HepG2 (cell line): Measurements from ENCODE around the gene ACE. TPM values are rescaled to one million over a fixed set of nuclear protein-coding genes. Genes with fewer than 3 reads are reported as not detected.

Experiments used
- ATF6 ChIP-seq: sonication (generic); formaldehyde crosslinking; conservative IDR thresholded peaks from 2 replicates; pipeline ENCODE4 v1.4.0; 2020; ENCODE audit warnings: missing genetic modification reagents
- FOXC1 ChIP-seq: sonication (generic); formaldehyde crosslinking; IDR thresholded peaks from 2 replicates; pipeline ENCODE4 v1.8.0; 2022; ENCODE audit warnings: mild to moderate bottlenecking, missing genetic modification reagents, borderline replicate concordance
- JUNB ChIP-seq: sonication (generic); formaldehyde crosslinking; IDR thresholded peaks from 2 replicates; pipeline ENCODE4 v1.8.0; 2022; ENCODE audit warnings: missing genetic modification reagents, mild to moderate bottlenecking, borderline replicate concordance
- KAT7 ChIP-seq: IDR thresholded peaks from 2 replicates; pipeline ENCODE4 v1.6.1; 2018; ENCODE audit warnings: borderline replicate concordance, missing compliant biosample characterization
- KDM1A ChIP-seq: IDR thresholded peaks from 2 replicates; pipeline ENCODE4 v1.6.1; 2016; ENCODE audit warnings: missing compliant biosample characterization
- MXD3 ChIP-seq: IDR thresholded peaks from 2 replicates; pipeline ENCODE4 v1.6.1; 2016; ENCODE audit warnings: mild to moderate bottlenecking, missing biosample characterization, missing genetic modification reagents
- NFE2L1 ChIP-seq: sonication (generic); formaldehyde crosslinking; IDR thresholded peaks from 2 replicates; pipeline ENCODE4 v1.4.0; 2020; ENCODE audit warnings: missing genetic modification reagents, mild to moderate bottlenecking, borderline replicate concordance
- POLR2AphosphoS5 ChIP-seq: IDR thresholded peaks from 2 replicates; pipeline ENCODE4 v1.6.1; 2012; ENCODE audit warnings: low read depth, low read length
- RBM39 ChIP-seq: fragments of 200-400 bp; formaldehyde crosslinking; IDR thresholded peaks from one replicate; pipeline ENCODE4 v1.6.1; 2018; ENCODE audit warnings: antibody characterized with exemption, mild to moderate bottlenecking, low read depth, low read length; ENCODE audit not compliant: poor library complexity, severe bottlenecking
- RFXANK ChIP-seq: IDR thresholded peaks from 2 replicates; pipeline ENCODE4 v1.6.1; 2016
- RORA ChIP-seq: sonication (generic); formaldehyde crosslinking; IDR thresholded peaks from 2 replicates; pipeline ENCODE4 v1.5.0; 2020; ENCODE audit warnings: mild to moderate bottlenecking, missing genetic modification reagents, moderate library complexity
- STAT5B ChIP-seq: sonication (generic); formaldehyde crosslinking; IDR thresholded peaks from 2 replicates; pipeline ENCODE4 v1.4.0; 2020; ENCODE audit warnings: missing genetic modification reagents
- TARDBP ChIP-seq: sonication (generic); formaldehyde crosslinking; IDR thresholded peaks from 2 replicates; pipeline ENCODE4 v1.8.0; 2022; ENCODE audit warnings: mild to moderate bottlenecking, missing genetic modification reagents
- THAP8 ChIP-seq: sonication (generic); formaldehyde crosslinking; IDR thresholded peaks from 2 replicates; pipeline ENCODE4 v1.5.1; 2020; ENCODE audit warnings: missing genetic modification reagents, mild to moderate bottlenecking, borderline replicate concordance
- TOE1 ChIP-seq: sonication (generic); formaldehyde crosslinking; IDR thresholded peaks from 2 replicates; pipeline ENCODE4 v1.4.0; 2020; ENCODE audit warnings: mild to moderate bottlenecking, missing genetic modification reagents
- ZGPAT ChIP-seq: IDR thresholded peaks from 2 replicates; pipeline ENCODE4 v1.6.1; 2016; ENCODE audit warnings: mild to moderate bottlenecking
- ZNF367 ChIP-seq: sonication (generic); formaldehyde crosslinking; IDR thresholded peaks from 2 replicates; pipeline ENCODE4 v1.4.0; 2020; ENCODE audit warnings: missing genetic modification reagents, borderline replicate concordance
- ZNF790 ChIP-seq: sonication (generic); formaldehyde crosslinking; IDR thresholded peaks from 2 replicates; pipeline ENCODE4 v1.8.0; 2022; ENCODE audit warnings: missing genetic modification reagents, mild to moderate bottlenecking, borderline replicate concordance
- ZSCAN31 ChIP-seq: sonication (generic); formaldehyde crosslinking; IDR thresholded peaks from 2 replicates; pipeline ENCODE4 v1.5.0; 2020; ENCODE audit warnings: low read depth, mild to moderate bottlenecking, missing genetic modification reagents
- polyA plus RNA-seq, 8 experiments: library from polyadenylated mRNA; depleted of rRNA in 3 of 8; stranded (reverse) in 7 of 8; unstranded in 1 of 8; fragments of >200 nt; fragmentation: Illumina TruSeq in 4 of 8; extraction: Trizol in 4 of 8; gene quantifications; 2 replicates each; pipeline versions ENCODE4 v1.2.1 to v1.2.3, GENCODE V29; 2011 to 2016; ENCODE audit warnings: low read depth in 4 of 8, missing spikeins in 1 of 8, mixed read lengths in 1 of 8; ENCODE audit not compliant: insufficient read depth in 1 of 8
- total RNA-seq, 5 experiments: library from RNA; depleted of rRNA; stranded (reverse); fragments of >200 nt; fragmentation: Illumina TruSeq; extraction: Trizol; gene quantifications; 2 replicates each; pipeline ENCODE4 v1.2.3, GENCODE V29; 2016; ENCODE audit warnings: low read depth in 1 of 5
- TF ChIP-seq, protein P1 (sequence below): sonication (generic); formaldehyde crosslinking; conservative IDR thresholded peaks from 2 replicates; pipeline ENCODE4 v1.5.0; 2020; ENCODE audit warnings: missing genetic modification reagents

ACE gene
- total and polyA plus RNA-seq, 2 of the 13 experiments (the other 11 are each of a cell fraction or from before 2014, with no cell fraction given): 0.08 to 0.13 TPM

- TF ChIP-seq KDM1A: no peak
- no peak for TF ChIP-seq THAP8 (CRISPR knock-in tag)
- no peak for TF ChIP-seq KAT7 (CRISPR knock-in tag)
- peak; percentile 36; the same call in 1 of the 2 replicates for TF ChIP-seq ZGPAT (CRISPR knock-in tag)
- TF ChIP-seq ZNF367 (CRISPR knock-in tag): no peak
- TF ChIP-seq JUNB: no peak
- TF ChIP-seq ZSCAN31: 0 out of 2 replicates have a peak, but pooled peaks have one; percentile 38
- TF ChIP-seq MXD3 (CRISPR knock-in tag): no peak
- TF ChIP-seq, protein P1, sequence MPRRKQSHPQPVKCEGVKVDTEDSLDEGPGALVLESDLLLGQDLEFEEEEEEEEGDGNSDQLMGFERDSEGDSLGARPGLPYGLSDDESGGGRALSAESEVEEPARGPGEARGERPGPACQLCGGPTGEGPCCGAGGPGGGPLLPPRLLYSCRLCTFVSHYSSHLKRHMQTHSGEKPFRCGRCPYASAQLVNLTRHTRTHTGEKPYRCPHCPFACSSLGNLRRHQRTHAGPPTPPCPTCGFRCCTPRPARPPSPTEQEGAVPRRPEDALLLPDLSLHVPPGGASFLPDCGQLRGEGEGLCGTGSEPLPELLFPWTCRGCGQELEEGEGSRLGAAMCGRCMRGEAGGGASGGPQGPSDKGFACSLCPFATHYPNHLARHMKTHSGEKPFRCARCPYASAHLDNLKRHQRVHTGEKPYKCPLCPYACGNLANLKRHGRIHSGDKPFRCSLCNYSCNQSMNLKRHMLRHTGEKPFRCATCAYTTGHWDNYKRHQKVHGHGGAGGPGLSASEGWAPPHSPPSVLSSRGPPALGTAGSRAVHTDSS: no peak
- peak; percentile 79; the same call in 1 of the 2 replicates for TF ChIP-seq RORA (CRISPR knock-in tag)
- TF ChIP-seq TARDBP (CRISPR knock-in tag): peak; percentile 60; the same call in 1 of the 2 replicates
- no peak for TF ChIP-seq TOE1 (CRISPR knock-in tag)
- TF ChIP-seq ZNF790 (CRISPR knock-in tag): no peak
- TF ChIP-seq STAT5B: no peak
- no peak for TF ChIP-seq NFE2L1 (CRISPR knock-in tag)
- TF ChIP-seq RFXANK (CRISPR knock-in tag): no peak
- no peak for TF ChIP-seq RBM39
- TF ChIP-seq FOXC1: peak; percentile 8; the same call in 1 of the 2 replicates
- TF ChIP-seq POLR2AphosphoS5: no peak
- TF ChIP-seq ATF6 (CRISPR knock-in tag): no peak
These were observed 40.3 kb downstream of the ACE start (continued) for GRCh38 chr17:63516910-63517824.
